ENCODE data around the gene LPP.

LPP gene

GRCh38 chr3:188712991-188713390, 559.0 kb downstream of the LPP start:
- no peak for DNase-seq (ENCODE audit: low spot score)

- no peak for DNase-seq (ENCODE audit: low spot score)
Measured at GRCh38 chr3:188719545-188719944, 565.6 kb downstream of the LPP start.

GRCh38 chr3:188720215-188720614, 566.3 kb downstream of the LPP start:
- no peak for DNase-seq (ENCODE audit: low spot score)

- DNase-seq (ENCODE audit: low spot score): peak; percentile 28
Measured at GRCh38 chr3:188720636-188721035, 566.7 kb downstream of the LPP start.

GRCh38 chr3:188721312-188721711, 567.4 kb downstream of the LPP start:
- DNase-seq (ENCODE audit: low spot score): no peak

- DNase-seq (ENCODE audit: low spot score): no peak
Measured at GRCh38 chr3:188721990-188722389, 568.0 kb downstream of the LPP start.

GRCh38 chr3:188722963-188723362, 569.0 kb downstream of the LPP start:
- no peak for DNase-seq (ENCODE audit: low spot score)

GRCh38 chr3:188727052-188727451, 573.1 kb downstream of the LPP start:
- DNase-seq (ENCODE audit: low spot score): no peak

GRCh38 chr3:188728371-188728896, 574.5 kb downstream of the LPP start:
- DNase-seq (ENCODE audit: low spot score): no peak

GRCh38 chr3:188729422-188729821, 575.5 kb downstream of the LPP start:
- no peak for DNase-seq (ENCODE audit: low spot score)

- DNase-seq (ENCODE audit: low spot score): no peak
Measured at GRCh38 chr3:188734395-188734794, 580.4 kb downstream of the LPP start.

- no peak for DNase-seq (ENCODE audit: low spot score)
Measured at GRCh38 chr3:188739511-188739910, 585.6 kb downstream of the LPP start.

GRCh38 chr3:188740010-188740409, 586.1 kb downstream of the LPP start:
- no peak for DNase-seq (ENCODE audit: low spot score)

GRCh38 chr3:188742755-188743550, 589.0 kb downstream of the LPP start:
- DNase-seq (ENCODE audit: low spot score): no peak

- DNase-seq (ENCODE audit: low spot score): no peak
Measured at GRCh38 chr3:188744166-188744565, 590.2 kb downstream of the LPP start.

- no peak for DNase-seq (ENCODE audit: low spot score)
Measured at GRCh38 chr3:188745031-188745430, 591.1 kb downstream of the LPP start.

GRCh38 chr3:188746291-188746783, 592.4 kb downstream of the LPP start:
- DNase-seq (ENCODE audit: low spot score): no peak

- no peak for DNase-seq (ENCODE audit: low spot score)
Measured at GRCh38 chr3:188747489-188747888, 593.5 kb downstream of the LPP start.

- no peak for DNase-seq (ENCODE audit: low spot score)
Measured at GRCh38 chr3:188749010-188749617, 595.2 kb downstream of the LPP start.

GRCh38 chr3:188749830-188750229, 595.9 kb downstream of the LPP start:
- DNase-seq (ENCODE audit: low spot score): no peak

- DNase-seq (ENCODE audit: low spot score): no peak
Measured at GRCh38 chr3:188750617-188751016, 596.7 kb downstream of the LPP start.

GRCh38 chr3:188752850-188753249, 598.9 kb downstream of the LPP start:
- DNase-seq (ENCODE audit: low spot score): no peak

GRCh38 chr3:188754267-188754666, 600.3 kb downstream of the LPP start:
- DNase-seq (ENCODE audit: low spot score): no peak

All from AG08396 (cell line).